DMS53 treated with DMSO at 0.1 percent for 48 hours (cell line): ENCODE data around the gene EBI3.
"Not testable (repeated sequence)": the region's sequence is repeated elsewhere in the genome, so short reads cannot be mapped to it uniquely, and the experiment has no call there.

Source experiments
- DNase-seq: peaks from one replicate; lab custom pipeline; 2025; ENCODE audit not compliant: unreplicated experiment; lab: John Stamatoyannopoulos, UW

The EBI3 gene

DNA sequence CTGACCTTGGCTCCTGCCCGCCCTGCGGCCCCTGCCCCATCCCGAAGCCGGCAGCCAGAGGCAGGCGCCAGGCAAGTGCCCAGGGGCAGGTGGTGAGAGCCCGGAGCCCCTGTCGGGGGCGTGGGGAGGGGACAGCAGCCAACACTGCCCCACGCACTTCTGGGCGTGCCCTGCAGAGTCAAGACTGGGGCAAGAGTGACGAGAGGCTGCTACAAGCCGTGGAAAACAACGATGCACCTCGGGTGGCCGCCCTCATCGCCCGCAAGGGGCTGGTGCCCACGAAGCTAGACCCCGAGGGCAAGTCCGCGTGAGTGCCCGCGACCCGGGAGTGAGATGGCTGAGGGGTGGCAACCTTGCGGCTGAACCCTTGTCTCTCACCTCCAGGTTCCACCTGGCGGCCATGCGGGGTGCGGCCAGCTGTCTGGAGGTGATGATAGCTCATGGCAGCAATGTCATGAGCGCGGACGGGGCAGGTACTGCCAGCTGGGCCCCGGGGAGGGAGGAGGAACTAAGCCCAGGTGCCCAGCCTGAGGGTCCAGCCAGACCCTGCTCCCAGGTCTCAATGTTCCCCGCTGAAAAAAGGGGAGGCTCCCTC is 29.5 kb upstream of the EBI3 start:
- DNase-seq, result no peak

DNA sequence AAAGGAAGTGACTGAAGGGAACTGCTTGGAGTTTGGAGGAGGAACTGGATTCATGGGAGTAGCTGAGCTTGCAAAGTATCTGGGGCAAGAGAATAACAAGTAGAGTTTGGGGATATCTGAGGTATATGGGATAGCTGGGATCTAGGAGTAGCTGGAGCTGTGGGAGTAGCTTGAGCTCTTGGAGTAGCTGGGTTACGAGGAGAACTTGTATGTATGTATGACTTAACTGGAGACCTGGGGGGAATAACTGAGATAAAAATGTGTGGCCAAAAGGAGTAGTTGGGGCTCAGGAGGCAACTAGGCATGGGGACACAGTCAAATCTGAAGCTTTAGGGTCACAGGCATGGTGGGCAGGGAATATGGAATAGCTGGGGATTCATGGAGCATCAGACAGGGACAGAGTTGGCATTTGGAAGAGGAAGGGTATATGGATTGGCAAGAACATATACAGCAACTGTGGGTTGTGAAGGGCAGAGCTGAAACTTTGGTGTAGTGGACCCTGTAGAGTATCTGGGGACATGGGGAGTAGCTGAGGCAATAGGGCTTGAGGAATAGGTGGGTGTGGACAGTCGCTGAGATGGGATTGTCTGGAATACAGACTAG is 28.3 kb upstream of the EBI3 start:
- DNase-seq, result no peak

DNA sequence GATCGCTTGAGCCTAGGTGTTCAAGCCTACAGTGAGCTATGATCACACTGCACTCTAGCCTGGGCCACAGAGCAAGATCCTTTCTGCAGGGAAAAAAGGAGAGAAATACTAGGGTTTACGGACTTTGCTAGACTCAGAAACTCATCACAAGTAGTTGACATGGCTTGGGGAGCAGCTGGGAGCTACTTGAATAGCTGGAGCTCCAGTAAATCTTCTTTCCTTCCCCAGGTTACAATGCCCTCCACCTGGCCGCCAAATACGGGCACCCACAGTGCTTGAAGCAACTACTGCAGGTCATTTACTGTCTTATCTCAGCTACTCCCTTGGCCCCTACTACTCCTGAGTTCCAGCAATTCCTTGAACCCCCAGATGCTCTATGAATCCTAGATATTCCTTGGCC is 27.5 kb upstream of the EBI3 start:
- DNase-seq, result no peak

DNA sequence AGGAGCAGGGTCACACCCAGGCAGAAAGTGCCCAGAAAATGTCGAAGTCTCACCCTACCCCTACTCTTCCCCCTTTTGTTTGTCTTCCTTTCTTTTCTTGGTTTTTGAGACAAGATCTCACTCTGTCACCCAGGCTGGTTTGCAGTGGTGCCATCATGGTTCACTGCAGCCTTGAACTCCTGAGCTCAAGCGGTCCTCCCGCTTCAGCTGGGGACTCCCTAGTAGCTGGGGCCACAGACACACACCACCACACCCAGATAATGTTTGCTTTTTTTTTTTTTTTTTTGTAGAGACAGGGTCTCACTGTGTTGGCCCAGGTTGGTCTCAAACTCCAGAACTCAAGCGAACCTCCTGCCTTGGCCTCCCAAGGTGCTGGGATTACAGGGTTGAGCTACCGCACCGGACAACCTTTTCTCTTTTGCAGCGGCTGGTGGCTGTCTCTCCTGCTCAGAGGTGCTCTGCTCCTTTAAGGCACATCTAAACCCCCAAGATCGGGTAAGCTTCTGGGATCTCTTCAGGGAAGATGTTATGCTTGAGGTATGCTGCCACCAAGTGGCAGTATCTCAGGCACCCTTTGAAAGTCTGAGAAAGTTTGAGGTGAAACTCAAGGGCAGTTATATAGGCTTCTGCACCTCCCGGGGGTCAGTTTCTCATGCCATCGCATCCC is 22.4 kb upstream of the EBI3 start:
- no peak for DNase-seq

DNA sequence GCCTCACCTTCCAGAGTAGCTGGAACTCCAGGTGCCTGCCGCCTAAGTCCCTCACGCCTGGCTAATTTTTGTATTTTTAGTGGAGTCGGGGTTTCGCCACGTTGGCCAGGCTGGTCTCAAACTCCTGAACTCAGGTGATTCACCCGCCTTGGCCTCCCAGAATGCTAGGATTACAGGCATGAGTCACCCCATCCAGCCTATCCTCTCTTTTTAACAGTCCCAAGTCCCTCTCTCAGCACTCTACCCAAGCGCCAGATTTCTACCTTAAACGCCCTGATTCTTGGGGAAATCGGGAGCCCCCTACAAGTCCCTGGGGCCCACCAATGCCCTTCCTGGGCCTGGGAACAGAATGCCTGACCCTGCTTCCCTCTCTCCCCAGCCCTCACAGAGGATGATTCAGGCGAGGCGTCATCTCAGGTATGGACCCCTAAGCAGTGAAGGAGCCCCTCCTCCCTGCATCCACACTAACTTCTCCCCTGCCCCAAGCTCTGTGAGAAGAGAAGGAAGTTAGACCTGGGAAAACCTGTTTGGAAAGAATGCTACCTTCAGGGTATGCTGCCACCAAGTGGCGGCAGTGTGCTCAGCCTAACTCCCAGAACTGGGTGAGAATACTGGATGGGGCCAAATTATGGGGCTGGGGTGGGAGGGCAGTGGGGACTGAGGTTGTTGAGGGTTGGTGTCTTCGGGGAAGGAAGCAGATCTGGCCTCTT is 20.8 kb upstream of the EBI3 start:
- DNase-seq, result peak; percentile 34

DNA sequence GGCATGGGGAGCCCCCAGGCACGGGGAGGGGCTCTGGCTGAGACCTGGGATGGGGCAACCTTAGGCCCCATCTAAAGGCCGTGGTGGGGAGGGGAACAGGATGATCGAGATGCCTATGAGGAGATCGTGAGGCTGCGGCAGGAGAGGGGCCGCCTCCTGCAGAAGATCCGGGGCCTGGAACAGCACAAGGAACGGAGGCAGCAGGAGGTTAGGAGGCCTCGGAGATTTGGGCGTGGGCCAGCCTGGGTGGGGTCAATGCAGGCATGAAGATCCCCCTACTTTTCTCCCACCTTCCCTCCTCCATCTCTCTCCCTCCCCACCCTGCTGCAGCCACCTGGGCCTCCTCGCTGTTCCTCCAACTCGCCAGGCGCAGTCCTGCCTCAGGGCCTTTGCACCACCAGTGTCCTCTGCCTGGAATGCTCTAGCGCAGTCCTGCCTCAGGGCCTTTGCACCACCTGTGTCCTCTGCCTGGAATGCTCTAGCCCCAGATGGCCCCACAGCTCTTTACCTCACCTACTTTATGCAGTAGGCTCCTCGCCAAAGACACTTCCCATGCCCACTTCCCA is 19.1 kb upstream of the EBI3 start:
- DNase-seq, result no peak

DNA sequence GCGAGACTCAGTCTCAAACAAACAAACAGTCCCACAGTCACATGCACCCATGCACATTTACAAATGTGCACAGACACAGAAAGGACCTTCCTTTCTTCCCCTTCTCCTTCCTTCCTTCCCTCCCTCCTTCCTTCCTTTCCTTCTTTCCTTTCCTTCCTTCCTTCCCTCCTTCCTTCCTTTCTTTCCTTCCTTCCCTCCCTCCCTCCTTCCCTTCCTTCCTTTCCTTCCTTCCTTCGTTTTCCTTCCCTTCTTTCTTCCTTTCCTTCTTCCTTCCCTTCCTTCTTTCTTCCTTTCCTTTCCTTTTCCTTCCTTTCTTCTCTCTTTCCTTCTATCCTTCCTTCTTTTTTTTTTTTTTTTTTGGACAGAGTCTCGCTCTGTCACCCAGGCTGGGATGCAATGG is 16.2 kb upstream of the EBI3 start:
- DNase-seq, result no peak

DNA sequence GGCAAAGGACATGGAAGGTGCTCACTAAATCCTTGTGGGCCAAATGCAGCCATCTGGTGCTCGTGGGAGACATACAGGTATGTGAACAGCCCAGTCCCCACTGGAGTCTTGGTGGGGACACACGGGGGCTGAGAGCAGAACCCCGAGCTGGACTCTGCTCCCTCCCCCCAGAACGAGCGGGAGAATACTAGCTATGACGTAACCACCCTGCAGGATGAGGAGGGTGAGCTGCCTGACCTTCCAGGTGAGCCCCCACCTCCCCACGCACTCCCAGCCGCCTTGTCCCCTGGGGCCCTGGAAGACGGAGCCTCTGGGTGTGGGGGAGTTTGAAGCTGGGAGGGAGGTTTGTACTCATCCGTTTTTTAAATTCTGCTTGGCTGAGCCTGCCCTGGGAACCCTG is 13.5 kb upstream of the EBI3 start:
- DNase-seq, result no peak

DNA sequence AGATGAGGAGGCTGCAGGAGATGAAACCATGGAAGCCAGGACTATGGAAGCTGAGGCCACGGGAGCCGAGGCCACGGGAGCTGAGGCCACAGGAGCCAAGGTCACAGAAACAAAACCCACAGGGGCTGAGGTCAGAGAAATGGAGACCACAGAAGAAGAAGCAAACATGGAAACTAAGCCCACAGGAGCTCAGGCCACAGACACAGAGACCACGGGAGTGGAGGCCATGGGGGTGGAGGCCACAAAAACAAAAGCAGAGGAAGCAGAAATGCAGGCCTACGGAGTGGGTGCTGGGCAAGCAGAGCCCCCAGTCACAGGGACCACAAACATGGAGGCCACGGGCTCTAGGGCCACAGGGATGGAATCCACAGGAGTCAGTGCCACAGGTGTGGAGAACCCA is 12.5 kb upstream of the EBI3 start:
- DNase-seq, result no peak

DNA sequence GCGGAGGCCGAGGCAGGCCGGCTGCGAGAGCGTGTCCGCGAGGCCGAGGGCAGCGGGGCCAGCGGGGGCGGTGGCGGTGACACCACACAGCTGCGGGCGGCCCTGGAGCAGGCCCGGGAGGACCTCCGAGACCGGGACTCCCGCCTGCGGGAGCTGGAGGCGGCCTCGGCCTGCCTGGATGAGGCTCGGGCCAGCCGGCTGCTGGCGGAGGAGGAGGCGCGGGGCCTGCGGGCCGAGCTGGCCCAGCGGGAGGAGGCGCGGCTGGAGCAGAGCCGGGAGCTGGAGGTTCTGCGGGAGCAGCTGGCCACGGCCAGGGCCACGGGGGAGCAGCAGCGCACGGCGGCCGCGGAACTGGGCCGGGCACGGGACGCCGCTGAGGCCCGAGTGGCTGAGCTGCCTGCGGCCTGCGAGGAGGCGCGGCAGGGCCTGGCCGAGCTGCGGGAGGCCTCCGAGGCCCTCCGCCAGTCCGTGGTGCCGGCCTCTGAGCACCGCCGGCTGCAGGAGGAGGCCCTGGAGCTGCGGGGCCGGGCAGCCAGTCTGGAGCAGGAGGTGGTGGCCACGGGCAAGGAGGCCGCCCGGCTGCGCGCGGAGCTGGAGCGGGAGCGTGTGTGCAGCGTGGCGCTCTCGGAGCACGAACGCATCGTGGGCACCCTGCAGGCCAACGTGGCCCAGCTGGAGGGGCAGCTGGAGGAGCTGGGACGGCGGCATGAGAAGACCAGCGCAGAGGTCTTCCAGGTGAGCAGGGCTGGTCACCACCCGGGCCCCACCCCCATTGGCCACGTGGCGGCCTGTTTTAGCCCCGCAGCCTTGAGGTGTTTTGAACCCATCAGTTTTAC is 11.7 kb upstream of the EBI3 start:
- DNase-seq, result no peak

DNA sequence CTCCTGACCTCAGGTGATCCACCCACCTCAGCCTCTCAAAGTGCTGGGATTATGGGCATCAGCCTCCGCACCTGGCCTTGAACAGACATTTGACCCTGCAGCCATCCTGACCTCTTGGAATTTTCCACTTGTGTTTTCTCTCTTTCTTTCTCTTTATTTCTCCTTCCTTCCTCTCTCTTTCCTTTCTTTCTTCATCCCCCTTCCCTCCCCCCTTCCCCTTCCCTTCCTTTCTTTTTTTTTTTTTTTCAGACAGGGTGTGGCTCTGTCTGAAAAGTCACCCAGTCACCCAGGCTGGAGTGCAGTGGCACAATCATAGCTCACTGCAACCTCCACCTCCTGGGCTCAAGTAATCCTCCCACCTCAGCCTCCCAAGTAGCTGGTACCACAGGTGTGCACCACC is 10.8 kb upstream of the EBI3 start:
- DNase-seq, result not testable (repeated sequence)

DNA sequence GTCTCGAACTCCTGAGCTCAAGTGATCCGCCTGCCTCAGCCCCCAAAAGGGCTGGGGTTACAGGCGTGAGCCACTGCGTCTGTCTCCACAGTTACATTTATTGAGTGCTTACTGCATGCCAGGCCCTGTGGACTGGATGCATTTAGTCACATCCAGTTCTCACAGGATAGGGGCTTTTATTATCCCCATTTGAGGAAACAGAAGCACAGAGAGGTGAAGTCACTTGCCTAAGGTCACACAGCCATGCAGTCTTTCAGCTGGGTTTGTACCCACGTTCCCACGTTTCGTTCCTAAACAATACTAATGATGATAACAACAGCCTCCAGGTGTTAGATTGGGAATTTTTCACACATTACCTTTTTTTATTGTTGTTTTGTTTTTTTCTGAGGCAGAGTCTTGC is 9.1 kb upstream of the EBI3 start:
- DNase-seq, result no peak

DNA sequence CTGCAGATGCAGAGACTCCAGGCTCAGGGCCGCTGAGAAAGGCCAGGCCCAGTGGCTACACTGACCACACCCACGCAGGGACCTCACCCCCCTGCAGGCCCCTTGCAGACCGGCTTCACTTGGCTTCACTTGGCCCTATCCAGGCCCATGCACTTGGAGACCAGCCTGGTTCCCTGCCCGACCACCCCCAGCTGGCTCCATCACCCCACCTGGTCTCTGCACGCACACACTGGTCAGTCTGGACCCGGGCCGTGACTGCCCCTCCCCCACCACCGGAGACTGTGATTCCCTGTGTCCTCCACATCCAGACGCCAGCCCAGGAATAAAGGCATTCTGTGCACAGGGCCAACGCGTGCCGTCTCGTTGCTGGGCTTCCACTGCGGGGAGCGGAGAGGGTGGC is 4.9 kb upstream of the EBI3 start:
- no peak for DNase-seq

DNA sequence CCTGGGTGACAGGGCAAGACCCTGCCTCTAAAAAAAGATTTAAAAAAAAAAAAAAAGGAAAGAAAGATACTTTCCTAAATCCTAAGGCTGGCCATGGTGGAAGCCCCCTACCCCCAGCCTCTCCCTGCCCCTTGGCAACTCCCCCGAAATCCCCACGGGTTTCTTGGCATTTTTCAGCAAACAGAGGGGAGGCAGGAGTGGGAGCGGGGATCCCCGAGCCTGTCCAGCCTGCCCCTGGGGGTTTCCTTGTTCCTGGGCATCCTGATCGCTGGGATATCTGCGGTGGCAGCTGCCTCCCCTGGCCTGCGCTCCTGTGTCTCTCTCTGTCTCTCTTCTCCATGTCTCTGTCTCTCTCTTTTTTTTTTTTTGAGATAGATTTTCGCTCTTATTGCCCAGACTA is 3.4 kb upstream of the EBI3 start:
- no peak for DNase-seq

DNA sequence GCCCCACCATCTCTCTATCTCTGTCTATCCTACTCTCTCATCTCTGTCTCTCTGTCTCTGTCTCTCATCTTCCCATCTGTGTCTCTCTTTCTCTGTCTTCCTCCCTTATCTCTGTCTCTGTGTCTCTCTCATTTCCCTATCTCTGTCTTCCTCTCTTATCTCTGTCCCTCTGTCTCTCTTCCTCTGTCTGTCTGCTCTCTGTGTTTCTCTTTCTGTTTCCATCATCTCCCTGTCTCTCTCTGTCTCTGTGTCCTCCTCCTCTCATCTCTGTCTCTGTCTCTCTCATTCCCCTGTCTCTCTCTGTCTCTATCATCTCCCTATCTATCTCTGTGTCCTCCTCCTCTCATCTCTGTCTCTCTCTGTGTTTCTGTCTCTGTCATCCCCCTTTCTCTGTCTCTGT is 1.6 kb upstream of the EBI3 start:
- no peak for DNase-seq

DNA sequence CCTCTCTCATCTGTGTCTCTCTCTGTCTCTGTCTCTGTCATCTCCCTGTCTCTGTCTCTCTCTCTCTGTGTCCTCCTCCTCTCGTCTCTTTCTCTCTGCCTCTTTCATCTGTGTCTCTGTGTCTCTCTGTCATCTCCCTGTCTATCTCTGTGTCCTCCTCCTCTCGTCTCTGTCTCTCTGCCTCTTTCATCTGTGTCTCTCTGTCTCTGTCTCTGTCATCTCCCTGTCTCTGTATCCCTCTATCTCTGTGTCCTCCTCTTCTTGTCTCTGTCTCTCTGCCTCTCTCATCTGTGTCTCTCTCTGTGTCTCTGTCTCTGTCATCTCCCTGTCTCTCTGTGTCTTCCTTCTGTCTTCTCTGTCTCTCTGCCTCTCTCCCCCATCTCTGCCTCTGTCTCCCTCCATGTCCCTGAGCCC is 551 bp upstream of the EBI3 start:
- no peak for DNase-seq

DNA sequence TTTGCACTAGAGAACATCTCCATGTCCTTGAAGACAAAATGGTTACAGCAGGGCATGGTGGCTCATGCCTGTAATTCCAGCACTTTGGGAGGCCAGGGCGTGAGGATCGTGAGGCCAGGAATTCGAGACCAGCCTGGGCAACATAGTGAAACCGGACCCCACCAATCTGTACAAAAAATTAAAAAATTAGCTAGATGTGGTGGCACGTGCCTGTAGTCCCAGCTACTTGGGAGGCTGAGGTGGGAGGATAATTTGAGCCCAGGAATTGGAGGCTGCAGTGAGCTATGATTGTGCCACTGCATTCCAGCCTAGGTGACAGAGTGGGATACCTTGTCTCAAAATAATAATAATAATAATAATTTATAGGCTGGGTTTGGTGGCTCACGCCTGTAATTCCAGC is 914 bp downstream of the EBI3 start:
- DNase-seq, result not testable (repeated sequence)

DNA sequence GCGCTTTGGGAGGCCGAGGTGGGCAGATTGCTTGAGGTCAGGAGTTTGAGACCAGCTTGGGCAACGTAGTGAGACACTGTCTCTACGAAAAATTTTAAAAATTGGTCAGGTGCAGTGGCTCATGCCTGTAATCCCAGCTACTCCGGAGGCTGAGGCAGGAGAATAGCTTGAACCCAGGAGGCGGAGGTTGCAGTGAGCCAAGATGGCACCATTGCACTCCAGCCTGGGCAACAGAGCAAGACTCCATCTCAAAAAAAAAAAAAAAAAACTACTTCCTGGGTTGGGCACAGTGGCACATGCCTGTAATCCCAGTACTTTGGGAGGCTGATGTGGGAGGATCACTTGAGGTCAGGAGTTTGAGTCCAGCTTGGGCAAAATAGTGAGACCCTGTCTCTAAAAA is 2.2 kb downstream of the EBI3 start:
- DNase-seq, result not testable (repeated sequence)

DNA sequence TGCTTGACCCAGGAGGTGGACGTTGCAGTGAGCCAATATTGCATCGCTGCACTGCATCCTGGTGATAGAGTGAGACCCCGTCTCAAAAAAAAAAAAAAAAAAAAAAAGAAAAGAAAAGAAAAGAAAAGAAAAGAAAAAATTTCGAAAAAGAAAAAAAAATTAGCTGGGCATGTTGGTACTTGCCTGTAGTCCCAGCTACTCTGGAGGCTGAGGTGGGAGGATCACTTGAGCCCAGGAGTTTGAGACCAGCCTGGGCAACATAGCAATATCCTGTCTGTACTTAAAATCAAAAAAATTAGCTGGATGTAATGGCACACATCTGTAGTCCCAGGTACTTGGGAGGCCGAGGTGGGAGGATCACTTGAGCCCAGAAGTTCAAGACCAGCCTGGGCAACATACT is 2.8 kb downstream of the EBI3 start:
- not testable (repeated sequence) for DNase-seq

DNA sequence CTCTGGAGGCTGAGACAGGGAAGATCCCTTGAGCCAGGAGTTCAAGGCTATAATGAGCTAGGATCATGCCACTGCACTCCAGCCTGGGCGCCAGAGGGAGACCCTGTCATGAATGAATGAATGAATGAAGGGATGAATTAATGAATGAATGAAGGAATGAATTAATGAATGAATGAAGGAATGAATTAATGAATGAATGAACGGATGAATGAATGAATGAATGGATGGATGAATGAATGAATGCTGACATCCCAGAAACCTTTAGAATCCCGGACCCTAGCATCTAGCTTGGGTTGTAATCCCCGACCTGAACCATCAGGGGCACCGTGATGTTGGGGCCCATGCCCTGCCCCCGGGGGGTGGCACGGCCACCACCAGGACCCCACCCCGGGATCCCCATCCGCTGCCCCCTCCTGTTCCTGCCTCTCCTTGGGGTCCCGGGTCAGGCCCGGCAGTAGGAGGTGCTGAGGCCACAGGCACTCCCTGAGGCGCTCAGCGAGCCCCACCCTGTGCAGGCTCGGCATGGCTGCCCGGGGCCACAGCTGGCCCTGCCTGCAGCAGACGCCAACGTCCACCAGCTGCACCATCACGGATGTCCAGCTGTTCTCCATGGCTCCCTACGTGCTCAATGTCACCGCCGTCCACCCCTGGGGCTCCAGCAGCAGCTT is 3.4 kb downstream of the EBI3 start:
- DNase-seq, result no peak
